NCI-H2196 treated with DMSO at 0.1 percent for 48 hours (cell line): ENCODE measurements around the gene NT5C3A.
"Not testable (repeated sequence)": the region's sequence is repeated elsewhere in the genome, so short reads cannot be mapped to it uniquely, and the experiment has no call there.

Source experiments
- DNase-seq: peaks from one replicate; lab custom pipeline; 2025; ENCODE audit not compliant: unreplicated experiment; lab: John Stamatoyannopoulos, UW

NT5C3A gene

GRCh38 chr7:33062023-33062781 lies at the start of gene NT5C3A:
NT5C3A (minus strand) TSS chr7:33062776; CDS start chr7:33062705, 71 bp downstream.
- no peak for DNase-seq

GRCh38 chr7:33111614-33112013 lies 49.0 kb upstream of the NT5C3A start:
- no peak for DNase-seq

- no peak for DNase-seq
Observed at GRCh38 chr7:33109758-33110238, 47.2 kb upstream of the NT5C3A start.

- DNase-seq, result peak; percentile 55
Observed at GRCh38 chr7:33109005-33109757, 46.6 kb upstream of the NT5C3A start, which contains the start of gene RP9. RP9 (minus strand) TSS chr7:33109404; CDS start chr7:33109372, 32 bp downstream.

GRCh38 chr7:33108554-33109004 lies 46.0 kb upstream of the NT5C3A start:
- no peak for DNase-seq

- no peak for DNase-seq
Observed at GRCh38 chr7:33107136-33108066, 44.8 kb upstream of the NT5C3A start.

GRCh38 chr7:33101906-33102305 lies 39.3 kb upstream of the NT5C3A start:
- no peak for DNase-seq

GRCh38 chr7:33100770-33101169 lies 38.2 kb upstream of the NT5C3A start:
- no peak for DNase-seq

- no peak for DNase-seq
Observed at GRCh38 chr7:33099154-33099940, 36.8 kb upstream of the NT5C3A start.

GRCh38 chr7:33094745-33095275 lies 32.2 kb upstream of the NT5C3A start:
- not testable (repeated sequence) for DNase-seq

- no peak for DNase-seq
Observed at GRCh38 chr7:33093266-33093665, 30.7 kb upstream of the NT5C3A start.

- no peak for DNase-seq
Observed at GRCh38 chr7:33091641-33092191, 29.1 kb upstream of the NT5C3A start.

- DNase-seq, result no peak
Observed at GRCh38 chr7:33091111-33091531, 28.5 kb upstream of the NT5C3A start.

GRCh38 chr7:33089142-33089541 lies 26.6 kb upstream of the NT5C3A start:
- no peak for DNase-seq

- no peak for DNase-seq
Observed at GRCh38 chr7:33087858-33088257, 25.3 kb upstream of the NT5C3A start.

- no peak for DNase-seq
Observed at GRCh38 chr7:33087356-33087755, 24.8 kb upstream of the NT5C3A start.

- no peak for DNase-seq
Observed at GRCh38 chr7:33079763-33080690, 17.5 kb upstream of the NT5C3A start.

GRCh38 chr7:33079096-33079495 lies 16.5 kb upstream of the NT5C3A start:
- DNase-seq, result no peak
